Measurements from ENCODE around the gene HSPB1.
"Not testable (repeated sequence)": the region's sequence is repeated elsewhere in the genome, so short reads cannot be mapped to it uniquely, and the experiment has no call there.

Gene HSPB1

GRCh38 chr7:76334320-76334967 is 32.0 kb downstream of the HSPB1 start:
- DNase-seq: no peak

- not testable (repeated sequence) for DNase-seq
Observed at GRCh38 chr7:76335417-76335816, 32.9 kb downstream of the HSPB1 start.

GRCh38 chr7:76336094-76336493 is 33.6 kb downstream of the HSPB1 start:
- DNase-seq: no peak

- DNase-seq: no peak
Observed at GRCh38 chr7:76337147-76337546, 34.7 kb downstream of the HSPB1 start.

GRCh38 chr7:76338298-76339084 is 36.0 kb downstream of the HSPB1 start:
- DNase-seq: no peak

- DNase-seq: peak; percentile 81
Observed at GRCh38 chr7:76340617-76341131, 38.2 kb downstream of the HSPB1 start.

GRCh38 chr7:76342222-76342621 is 39.7 kb downstream of the HSPB1 start:
- DNase-seq: no peak

GRCh38 chr7:76343294-76343930 is 40.9 kb downstream of the HSPB1 start:
- no peak for DNase-seq

- DNase-seq: no peak
Observed at GRCh38 chr7:76343931-76344321, 41.5 kb downstream of the HSPB1 start.

- DNase-seq: no peak
Observed at GRCh38 chr7:76346097-76346496, 43.6 kb downstream of the HSPB1 start.

GRCh38 chr7:76346778-76347177 is 44.3 kb downstream of the HSPB1 start:
- DNase-seq: no peak

GRCh38 chr7:76347710-76348109 is 45.2 kb downstream of the HSPB1 start:
- DNase-seq: no peak

GRCh38 chr7:76349313-76349885 is 46.9 kb downstream of the HSPB1 start:
- DNase-seq: no peak

- DNase-seq: no peak
Observed at GRCh38 chr7:76351372-76351771, 48.9 kb downstream of the HSPB1 start.

GRCh38 chr7:76352193-76352592 is 49.7 kb downstream of the HSPB1 start:
- DNase-seq: peak; percentile 7

- no peak for DNase-seq
Observed at GRCh38 chr7:76353744-76354143, 51.3 kb downstream of the HSPB1 start.

Measured in fibroblast of skin of scalp (primary cell).